Activated CD4-positive, alpha-beta T cell treated with anti-CD3 and anti-CD28 coated beads for 36 hours (primary cell): ENCODE data around the gene MS4A2. TPM values are rescaled to one million over a fixed set of nuclear protein-coding genes. Genes with fewer than 3 reads are reported as not detected.
"Not testable (repeated sequence)": the region's sequence is repeated elsewhere in the genome, so short reads cannot be mapped to it uniquely, and the experiment has no call there.

ENCODE experiments used
- ATAC-seq: fragments of 200-7000 bp; cut with Tn5 transposase; one replicate; pipeline ENCODE4 v1.10.0; 2021; ENCODE audit warnings: mild to moderate bottlenecking, moderate library complexity
- CTCF ChIA-PET: fragments of 350-600 bp; sonication (Branson Sonifier 250); formaldehyde crosslinking; loops from one replicate; lab custom pipeline; 2021; ENCODE audit warnings: antibody characterized with exemption; lab: Charles Lee
- POLR2A ChIA-PET: fragments of 350-600 bp; sonication (Branson Sonifier 250); formaldehyde crosslinking; loops from one replicate; lab custom pipeline; 2021; ENCODE audit warnings: antibody characterized with exemption, inconsistent platforms; lab: Charles Lee
- DNase-seq: peaks from one replicate; pipeline ENCODE4 v3.0.0-alpha.2; 2020
- H3K27ac Mint-ChIP-seq: one replicate; pipeline ENCODE4 v1.8.0; 2021; ENCODE audit warnings: mixed read lengths
- H3K27me3 Mint-ChIP-seq: one replicate; pipeline ENCODE4 v1.8.0; 2021; ENCODE audit warnings: mixed read lengths
- H3K36me3 Mint-ChIP-seq: one replicate; pipeline ENCODE4 v1.8.0; 2021; ENCODE audit warnings: low read depth, mixed read lengths
- H3K4me1 Mint-ChIP-seq: one replicate; pipeline ENCODE4 v1.8.0; 2021; ENCODE audit warnings: mixed read lengths
- H3K4me3 Mint-ChIP-seq: one replicate; pipeline ENCODE4 v1.8.0; 2021; ENCODE audit warnings: mild to moderate bottlenecking, moderate library complexity, mixed read lengths
- H3K9me3 Mint-ChIP-seq: one replicate; pipeline ENCODE4 v1.8.0; 2021; ENCODE audit warnings: low read depth, mixed read lengths
- intact Hi-C, 2 experiments: fragments of 100-400 bp; cut with DNase I in 1 of 2; cut with micrococcal nuclease in 1 of 2; formaldehyde crosslinking; loops; one replicate each; pipeline versions ENCODE4 v1.14.2 to v1.15.1; 2022 to 2024; cut with DNase I, micrococcal nuclease
- total RNA-seq, 2 experiments: library from RNA; stranded (reverse); gene quantifications; one replicate each; pipeline ENCODE4 v1.2.3, GENCODE V29; 2021

Gene MS4A2
- total RNA-seq, 2 experiments from 2014 or later = not detected

DNA sequence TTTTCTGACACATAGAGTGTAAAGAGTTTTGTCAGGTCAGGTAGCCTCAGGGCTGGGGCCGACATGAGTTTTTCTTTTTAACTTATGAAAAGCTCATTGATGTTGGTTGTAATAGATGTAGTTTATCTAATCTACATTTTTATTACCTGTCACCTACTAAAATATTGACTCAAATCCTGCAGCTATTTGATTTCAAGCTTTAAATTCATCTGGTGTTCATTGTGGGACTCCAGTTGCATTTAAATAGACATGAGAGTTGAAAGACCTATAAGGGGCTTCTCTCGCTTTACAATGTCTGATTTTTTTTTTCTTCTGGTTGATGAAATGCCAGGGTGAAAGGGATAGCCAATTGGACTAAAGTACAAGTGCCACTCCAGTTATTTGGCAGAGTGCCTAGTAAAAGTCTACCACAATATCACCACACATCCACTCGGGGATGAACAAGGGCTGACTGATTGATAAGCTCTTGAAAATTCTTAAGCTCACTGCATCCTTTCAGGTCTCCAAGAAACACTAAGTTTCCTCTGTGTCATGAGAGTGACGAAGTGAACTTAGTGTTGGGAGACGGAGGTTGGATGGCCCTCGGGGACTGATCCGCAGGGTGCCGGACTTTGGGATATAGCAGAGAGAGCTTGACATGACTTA, 16.1 kb downstream of the MS4A2 start:
- H3K4me1 Mint-ChIP-seq, DNase-seq, H3K36me3 Mint-ChIP-seq, H3K9me3 Mint-ChIP-seq, ATAC-seq, intact Hi-C loops, H3K27me3 Mint-ChIP-seq, H3K27ac Mint-ChIP-seq, H3K4me3 Mint-ChIP-seq, POLR2A ChIA-PET: not testable (repeated sequence)
- CTCF ChIA-PET = interaction anchor here (0.7 kb wide), 1 partner anchor 507 kb away, joined by 3 read pairs; no protein-coding TSS in a partner anchor

DNA sequence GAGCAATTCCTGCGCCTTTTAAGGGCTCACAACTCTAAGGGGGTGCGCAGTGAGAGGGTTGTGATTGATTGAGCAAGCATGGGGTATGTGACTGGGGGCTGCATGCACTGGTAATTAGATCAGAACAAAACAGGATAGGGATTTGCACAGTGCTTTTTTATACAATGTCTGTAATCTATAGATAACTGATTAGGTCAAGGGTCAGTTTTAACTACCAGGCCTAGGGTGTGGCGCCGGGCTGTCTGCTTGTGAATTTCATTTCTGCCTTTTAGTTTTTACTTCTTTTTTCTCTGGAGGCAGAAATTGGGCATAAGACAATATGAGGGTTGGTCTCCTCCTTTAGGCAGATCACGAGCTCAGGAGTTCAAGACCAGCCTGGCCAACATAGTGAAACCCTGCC, 20.2 kb downstream of the MS4A2 start:
- H3K27me3 Mint-ChIP-seq, intact Hi-C loops, ATAC-seq, DNase-seq, H3K4me3 Mint-ChIP-seq, H3K4me1 Mint-ChIP-seq, POLR2A ChIA-PET, H3K27ac Mint-ChIP-seq, H3K36me3 Mint-ChIP-seq, H3K9me3 Mint-ChIP-seq: not testable (repeated sequence)
- CTCF ChIA-PET = interaction anchor here (1.0 kb wide), 1 partner anchor 10 kb away, joined by 3 read pairs; no protein-coding TSS in a partner anchor

GRCh38 chr11:60111793-60112192, 23.3 kb downstream of the MS4A2 start:
- H3K27ac Mint-ChIP-seq = no peak overlapping the region

GRCh38 chr11:60116996-60117790, 28.7 kb downstream of the MS4A2 start:
- H3K9me3 Mint-ChIP-seq = no peaks in the 10 kb centered on the region
- intact Hi-C loops = no loop called here
- POLR2A ChIA-PET = no interaction called here
- ATAC-seq = no peak
- H3K4me1 Mint-ChIP-seq = peaks cover 2% of the 10 kb centered on the region
- H3K27ac Mint-ChIP-seq = no peak overlapping the region
- no peaks in the 10 kb centered on the region for H3K36me3 Mint-ChIP-seq
- H3K4me3 Mint-ChIP-seq = no peak overlapping the region
- CTCF ChIA-PET = interaction anchor here (1.0 kb wide), 1 partner anchor 13 kb away, joined by 3 read pairs; no protein-coding TSS in a partner anchor
- H3K27me3 Mint-ChIP-seq = no peaks in the 10 kb centered on the region
- no peak for DNase-seq

More at GRCh38 chr11:60111793-60112192, 23.3 kb downstream of the MS4A2 start:
- H3K9me3 Mint-ChIP-seq = no peaks in the 10 kb centered on the region
- intact Hi-C loops = no loop called here
- CTCF ChIA-PET = no interaction called here
- H3K36me3 Mint-ChIP-seq = no peaks in the 10 kb centered on the region
- peaks cover 2% of the 10 kb centered on the region for H3K27me3 Mint-ChIP-seq
- DNase-seq (no peak), ATAC-seq (no peak)
- H3K4me1 Mint-ChIP-seq = peaks cover 2% of the 10 kb centered on the region
- POLR2A ChIA-PET = no interaction called here
- H3K4me3 Mint-ChIP-seq = no peak overlapping the region

DNA sequence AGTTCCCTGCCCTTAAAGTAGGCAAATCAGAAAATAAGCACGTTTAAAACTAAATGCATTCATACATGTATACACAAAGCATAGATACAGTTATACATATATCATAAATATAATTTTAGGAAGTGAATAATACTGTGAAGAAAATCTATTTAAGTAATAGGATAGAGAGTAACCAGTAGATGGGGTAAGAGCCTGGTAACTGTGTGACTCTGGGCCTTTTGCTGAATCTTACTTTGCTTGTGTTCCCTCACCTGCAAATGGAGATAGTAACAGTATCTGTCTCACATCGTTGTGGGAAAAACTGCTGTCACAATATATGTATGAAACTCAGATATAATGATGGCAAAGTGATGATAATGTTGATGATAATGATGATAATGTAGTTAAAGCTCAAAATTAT, 29.9 kb downstream of the MS4A2 start:
- POLR2A ChIA-PET = no interaction called here
- H3K27me3 Mint-ChIP-seq = peaks cover 5% of the 10 kb centered on the region
- intact Hi-C loops = no loop called here
- H3K4me1 Mint-ChIP-seq = peaks cover 2% of the 10 kb centered on the region
- H3K4me3 Mint-ChIP-seq = no peak overlapping the region
- H3K36me3 Mint-ChIP-seq = no peaks in the 10 kb centered on the region
- no peak for DNase-seq
- H3K27ac Mint-ChIP-seq = no peak overlapping the region
- ATAC-seq = no peak
- CTCF ChIA-PET = interaction anchor here (0.6 to 1.2 kb wide), 3 partner anchors 9 to 47 kb away, joined by 3 read pairs; no protein-coding TSS in a partner anchor
- H3K9me3 Mint-ChIP-seq = no peaks in the 10 kb centered on the region

DNA sequence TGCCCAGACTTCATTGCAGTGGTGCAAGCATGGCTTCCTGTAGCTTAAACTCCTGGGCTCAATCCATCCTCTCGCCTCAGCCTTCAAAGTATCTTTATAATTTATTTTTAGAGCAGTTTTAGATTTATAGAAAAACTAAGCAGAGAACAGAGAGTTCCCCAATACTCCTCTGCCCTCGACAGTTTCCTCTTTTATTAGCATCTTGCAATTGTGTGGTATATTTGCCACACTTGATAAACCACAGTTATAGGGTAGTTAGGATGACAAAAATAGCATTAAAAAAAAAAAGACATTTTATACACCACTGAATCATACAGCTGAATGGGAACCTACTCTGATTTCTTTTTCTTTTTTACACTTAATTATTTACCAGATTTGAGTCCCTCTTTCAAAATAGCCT, 31.2 kb downstream of the MS4A2 start:
- Mint-ChIP-seq H3K4me1 (peaks cover 2% of the 10 kb centered on the region), H3K9me3 (no peaks in the 10 kb centered on the region), H3K4me3 (no peak overlapping the region), H3K27me3 (peaks cover 5% of the 10 kb centered on the region), H3K27ac (no peak overlapping the region), H3K36me3 (no peaks in the 10 kb centered on the region)
- intact Hi-C loops = no loop called here
- ChIA-PET CTCF (interaction anchor here (1.2 kb wide), 1 partner anchor 8 kb away, joined by 3 read pairs; no protein-coding TSS in a partner anchor), POLR2A (no interaction called here)
- ATAC-seq (no peak), DNase-seq (no peak)

DNA sequence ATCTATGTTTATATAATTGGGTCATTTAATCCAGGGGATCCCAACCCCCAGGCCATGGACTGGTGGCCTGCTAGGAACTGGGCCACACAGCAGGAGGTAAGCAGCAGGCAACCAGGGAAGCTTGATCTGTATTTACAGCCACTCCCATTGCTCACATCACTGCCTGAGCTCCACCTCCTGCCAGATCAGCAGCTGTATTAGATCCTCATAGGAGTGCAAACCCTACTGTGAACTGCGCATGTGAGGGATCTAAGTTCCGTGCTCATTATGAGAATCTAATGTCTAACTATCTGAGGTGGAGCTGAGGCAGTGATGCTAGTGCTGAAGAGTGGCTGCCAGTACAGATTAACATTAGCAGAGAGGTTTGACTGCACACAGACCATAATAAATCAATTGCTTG, 32.8 kb downstream of the MS4A2 start:
- CTCF ChIA-PET = no interaction called here
- H3K9me3 Mint-ChIP-seq = no peaks in the 10 kb centered on the region
- no peak for ATAC-seq

DNA sequence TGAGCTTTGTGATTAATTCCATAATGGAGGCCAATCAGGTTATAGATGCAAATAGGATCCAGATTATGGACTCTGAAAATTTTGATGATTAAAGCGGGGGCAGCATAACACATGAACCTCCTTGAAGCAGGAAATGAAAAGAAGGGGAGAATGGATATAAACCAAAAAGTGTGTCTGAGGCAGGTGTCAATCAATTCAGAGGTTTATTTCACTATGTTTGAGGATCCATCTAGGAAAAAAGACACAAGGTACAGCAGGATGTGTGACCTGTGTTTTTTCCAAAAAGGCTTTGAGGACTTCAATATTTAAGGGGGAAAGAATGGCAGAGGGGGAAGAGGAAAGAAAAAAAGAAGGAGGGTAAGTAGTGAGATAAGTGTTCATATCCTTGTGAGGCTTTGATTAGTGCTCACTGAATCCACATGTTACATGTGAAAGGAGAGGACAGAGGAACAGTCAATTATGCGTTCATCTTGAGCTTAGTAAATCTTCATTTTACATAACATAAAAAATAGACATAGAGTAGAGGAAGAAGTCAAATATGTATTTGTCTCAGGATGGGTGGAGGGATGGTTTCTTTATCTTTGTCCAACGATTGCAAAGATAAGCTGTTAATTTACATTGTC, 34.1 kb downstream of the MS4A2 start:
- DNase-seq (no peak), ATAC-seq (no peak)
- no peaks in the 10 kb centered on the region for H3K9me3 Mint-ChIP-seq
- ChIA-PET CTCF (interaction anchor here (0.7 kb wide), 1 partner anchor 82 kb away, joined by 3 read pairs; no protein-coding TSS in a partner anchor), POLR2A (no interaction called here)
- H3K36me3 Mint-ChIP-seq = no peaks in the 10 kb centered on the region
- intact Hi-C loops = no loop called here
- no peak overlapping the region for H3K4me3 Mint-ChIP-seq
- no peaks in the 10 kb centered on the region for H3K4me1 Mint-ChIP-seq
- H3K27ac Mint-ChIP-seq = no peak overlapping the region
- peaks cover 5% of the 10 kb centered on the region for H3K27me3 Mint-ChIP-seq

More for the DNA sequence above, 32.8 kb downstream of the MS4A2 start:
- no peak overlapping the region for H3K27ac Mint-ChIP-seq
- no peak overlapping the region for H3K4me3 Mint-ChIP-seq
- H3K27me3 Mint-ChIP-seq = peaks cover 5% of the 10 kb centered on the region
- H3K4me1 Mint-ChIP-seq = peaks cover 1% of the 10 kb centered on the region
- H3K36me3 Mint-ChIP-seq = no peaks in the 10 kb centered on the region
- no peak for DNase-seq
- intact Hi-C loops = no loop called here
- POLR2A ChIA-PET = no interaction called here

DNA sequence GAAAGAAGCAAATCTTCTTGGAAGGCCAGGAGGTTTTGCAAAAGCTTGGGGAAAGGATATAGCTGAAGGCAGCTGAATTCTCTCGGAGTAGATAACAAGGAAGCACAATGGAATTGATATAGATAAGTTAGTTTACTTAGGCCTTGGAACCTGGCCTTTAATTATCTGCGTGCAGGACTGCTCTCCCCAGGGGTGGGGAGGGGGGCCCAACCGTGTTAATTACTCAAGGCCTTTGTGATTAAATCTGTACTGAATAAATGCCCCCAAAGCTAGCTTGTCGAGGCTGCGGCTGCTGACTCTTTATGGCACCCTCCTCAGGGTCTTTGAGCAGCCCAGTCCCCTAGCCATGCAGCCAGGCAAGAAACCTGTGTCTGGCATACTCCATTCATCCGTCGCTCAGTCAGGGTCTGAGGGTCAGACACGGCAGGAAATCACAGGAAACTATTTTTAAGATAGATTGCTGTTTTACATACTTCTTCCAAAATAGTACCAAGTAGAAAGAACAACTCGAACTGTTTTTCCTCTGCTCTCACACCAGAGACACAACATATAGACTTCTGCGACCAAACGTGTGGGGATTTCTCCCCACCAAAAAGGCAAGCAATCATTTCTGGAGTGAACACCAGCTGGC, 36.5 kb downstream of the MS4A2 start:
- intact Hi-C loops = no loop called here
- Mint-ChIP-seq H3K27ac (no peak overlapping the region), H3K4me1 (no peaks in the 10 kb centered on the region), H3K9me3 (no peaks in the 10 kb centered on the region), H3K27me3 (peaks cover 5% of the 10 kb centered on the region), H3K4me3 (no peak overlapping the region), H3K36me3 (no peaks in the 10 kb centered on the region)
- DNase-seq (no peak), ATAC-seq (no peak)
- POLR2A ChIA-PET = no interaction called here
- CTCF ChIA-PET = interaction anchor here (0.8 kb wide), 1 partner anchor 1017 kb away, joined by 3 read pairs; no protein-coding TSS in a partner anchor

- DNase-seq (no peak), ATAC-seq (no peak)
- POLR2A ChIA-PET = no interaction called here
- Mint-ChIP-seq H3K27ac (no peak overlapping the region), H3K4me1 (no peaks in the 10 kb centered on the region), H3K9me3 (no peaks in the 10 kb centered on the region), H3K27me3 (peaks cover 5% of the 10 kb centered on the region), H3K4me3 (no peak overlapping the region), H3K36me3 (no peaks in the 10 kb centered on the region)
- CTCF ChIA-PET = interaction anchor here (0.7 kb wide), 1 partner anchor 1891 kb away, joined by 3 read pairs; no protein-coding TSS in a partner anchor
- intact Hi-C loops = no loop called here
These were observed 37.6 kb downstream of the MS4A2 start for GRCh38 chr11:60125956-60126585.
